Testis (tissue), 2 donors: ENCODE results near the gene EIF4G1.

ENCODE experiments used
- CTCF ChIP-seq, 3 experiments: fragments of 450-650 bp in 2 of 3; fragments of 200-600 bp in 1 of 3; sonication (generic) in 1 of 3; IDR thresholded peaks; one replicate each; pipeline ENCODE4 v1.5.1; 2016 to 2019; ENCODE audit warnings: antibody characterized with exemption in 3 of 3, mild to moderate bottlenecking in 2 of 3, moderate library complexity in 1 of 3
- POLR2A ChIP-seq: fragments of 450-650 bp; IDR thresholded peaks from one replicate; pipeline ENCODE4 v1.6.1; 2017; ENCODE audit warnings: antibody characterized with exemption, mild to moderate bottlenecking, moderate library complexity

- TF ChIP-seq CTCF (IDR thresholded peaks at IDR 0.05) (no peak), POLR2A (no peak)
These were observed 14.7 kb upstream of the EIF4G1 start for GRCh38 chr3:184299488-184300377.
